ENCODE results near the gene ENTHD1.
"Not testable (repeated sequence)": the region's sequence is repeated elsewhere in the genome, so short reads cannot be mapped to it uniquely, and the experiment has no call there.

Gene ENTHD1

DNA sequence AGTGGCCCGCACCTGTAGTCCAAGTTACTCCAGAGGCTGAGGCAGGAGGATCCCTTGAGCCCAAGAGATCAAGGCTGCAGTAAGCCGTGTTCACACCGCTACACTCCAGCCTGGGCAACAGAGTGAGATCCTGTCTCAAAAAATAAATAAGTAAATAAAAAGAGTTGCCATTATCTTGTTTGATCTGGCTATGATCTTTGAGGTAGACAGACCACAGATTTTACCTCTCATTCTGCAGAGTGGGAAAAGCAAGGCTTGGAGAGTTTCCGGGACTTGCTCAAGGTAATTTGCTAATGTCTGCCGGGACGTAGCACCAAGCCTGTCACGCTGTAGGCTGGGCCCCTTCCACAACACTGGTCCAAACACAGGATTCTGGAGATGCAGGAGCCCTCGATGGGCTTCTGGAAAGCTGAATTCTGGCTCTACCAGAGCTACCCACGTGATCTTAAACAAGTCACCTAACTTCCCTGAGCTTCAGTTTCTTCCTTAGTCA, 14.1 kb upstream of the ENTHD1 start:
- no peak overlapping the region for H3K9ac ChIP-seq (ENCODE audit: low read depth, low read length)

DNA sequence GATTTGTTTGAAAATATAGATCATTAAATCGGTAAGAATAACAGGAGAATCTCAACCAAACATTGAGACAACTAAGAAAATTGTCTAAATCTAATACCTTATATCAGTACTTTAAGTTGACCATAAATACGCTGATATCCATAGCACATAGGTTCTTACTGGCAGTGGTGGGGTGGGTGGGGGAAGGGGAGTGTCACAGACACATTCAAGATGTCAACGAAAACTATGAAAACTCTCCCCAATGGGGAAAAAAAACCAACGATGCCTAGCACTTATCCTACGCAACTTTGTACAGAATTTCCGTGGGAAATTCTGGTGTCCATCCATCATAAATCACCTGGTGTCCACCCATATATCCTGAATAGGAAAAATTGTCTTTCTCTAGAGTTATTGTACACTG, 13.5 kb upstream of the ENTHD1 start:
- Histone ChIP-seq H3K4me1 (ENCODE audit: insufficient read depth, low read length) (peaks cover 3% of the 10 kb centered on the region; the same call in 1 of the 2 replicates), H3K9me3 (ENCODE audit: insufficient read depth, low read depth, low read length) (no peaks in the 10 kb centered on the region), H3K36me3 (ENCODE audit: insufficient read depth, low read depth, low read length) (no peaks in the 10 kb centered on the region), H3K27me3 (ENCODE audit: insufficient read depth, low read length) (no peaks in the 10 kb centered on the region), H3K4me3 (ENCODE audit: low read length) (no peak overlapping the region), H3K27ac (ENCODE audit: low read length) (no peak overlapping the region), H3K9ac (ENCODE audit: low read depth, low read length) (no peak overlapping the region)

More for the DNA sequence above, 14.1 kb upstream of the ENTHD1 start:
- H3K4me1 ChIP-seq (ENCODE audit: insufficient read depth, low read length): peaks cover 3% of the 10 kb centered on the region; the same call in 1 of the 2 replicates
- no peak overlapping the region for H3K27ac ChIP-seq (ENCODE audit: low read length)
- H3K27me3 ChIP-seq (ENCODE audit: insufficient read depth, low read length): no peaks in the 10 kb centered on the region
- H3K4me3 ChIP-seq (ENCODE audit: low read length): no peak overlapping the region
- H3K9me3 ChIP-seq (ENCODE audit: insufficient read depth, low read depth, low read length): no peaks in the 10 kb centered on the region
- no peaks in the 10 kb centered on the region for H3K36me3 ChIP-seq (ENCODE audit: insufficient read depth, low read depth, low read length)

DNA sequence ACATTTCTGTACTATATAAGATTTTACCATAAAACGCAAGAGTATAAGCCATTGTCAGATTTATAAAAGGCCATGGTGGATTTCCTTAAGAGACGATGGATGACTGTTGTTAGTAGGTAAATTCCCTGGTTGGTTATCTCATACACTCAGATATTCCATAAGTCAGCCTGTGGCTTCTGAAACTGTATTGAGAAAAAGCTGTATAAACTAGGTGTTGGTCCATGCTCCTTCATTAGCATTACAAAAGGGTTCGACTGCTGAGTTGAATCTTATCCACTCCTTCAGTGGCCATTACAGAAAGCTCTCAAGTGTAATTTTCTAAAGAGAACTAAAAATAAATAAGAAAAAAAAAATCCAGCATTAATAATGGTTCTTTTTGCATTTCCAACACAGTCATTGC, 12.6 kb upstream of the ENTHD1 start:
- no peak overlapping the region for H3K27ac ChIP-seq (ENCODE audit: low read length)
- no peak overlapping the region for H3K4me3 ChIP-seq (ENCODE audit: low read length)
- H3K27me3 ChIP-seq (ENCODE audit: insufficient read depth, low read length): no peaks in the 10 kb centered on the region
- H3K9ac ChIP-seq (ENCODE audit: low read depth, low read length): no peak overlapping the region
- peaks cover 3% of the 10 kb centered on the region; the same call in 1 of the 2 replicates for H3K4me1 ChIP-seq (ENCODE audit: insufficient read depth, low read length)
- no peaks in the 10 kb centered on the region for H3K36me3 ChIP-seq (ENCODE audit: insufficient read depth, low read depth, low read length)
- no peaks in the 10 kb centered on the region for H3K9me3 ChIP-seq (ENCODE audit: insufficient read depth, low read depth, low read length)

DNA sequence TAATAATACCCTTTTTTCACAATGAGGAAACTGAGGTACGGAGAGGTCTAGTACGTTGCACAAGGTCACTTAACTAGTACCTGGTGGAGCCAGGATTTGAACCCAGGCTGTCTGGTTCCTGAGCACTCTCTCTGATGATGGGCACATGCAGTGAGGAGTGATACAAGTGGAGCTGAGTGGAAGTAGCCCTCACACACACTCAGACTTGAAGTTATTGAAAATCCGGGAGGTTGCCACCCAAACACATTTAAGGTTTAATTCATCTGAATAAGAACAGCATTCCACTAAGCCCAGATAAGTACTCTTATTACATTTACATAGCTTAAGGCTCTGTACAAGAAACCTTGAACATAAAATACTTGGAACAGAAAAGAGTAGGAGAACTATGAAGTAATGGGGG, 12.1 kb upstream of the ENTHD1 start:
- Histone ChIP-seq H3K9ac (ENCODE audit: low read depth, low read length) (no peak overlapping the region), H3K36me3 (ENCODE audit: insufficient read depth, low read depth, low read length) (no peaks in the 10 kb centered on the region), H3K4me1 (ENCODE audit: insufficient read depth, low read length) (peaks cover 3% of the 10 kb centered on the region; the same call in 1 of the 2 replicates), H3K27me3 (ENCODE audit: insufficient read depth, low read length) (0 out of 2 replicates have a peak, but pooled peaks cover 3% of the 10 kb centered on the region), H3K9me3 (ENCODE audit: insufficient read depth, low read depth, low read length) (no peaks in the 10 kb centered on the region), H3K27ac (ENCODE audit: low read length) (no peak overlapping the region), H3K4me3 (ENCODE audit: low read length) (no peak overlapping the region)

DNA sequence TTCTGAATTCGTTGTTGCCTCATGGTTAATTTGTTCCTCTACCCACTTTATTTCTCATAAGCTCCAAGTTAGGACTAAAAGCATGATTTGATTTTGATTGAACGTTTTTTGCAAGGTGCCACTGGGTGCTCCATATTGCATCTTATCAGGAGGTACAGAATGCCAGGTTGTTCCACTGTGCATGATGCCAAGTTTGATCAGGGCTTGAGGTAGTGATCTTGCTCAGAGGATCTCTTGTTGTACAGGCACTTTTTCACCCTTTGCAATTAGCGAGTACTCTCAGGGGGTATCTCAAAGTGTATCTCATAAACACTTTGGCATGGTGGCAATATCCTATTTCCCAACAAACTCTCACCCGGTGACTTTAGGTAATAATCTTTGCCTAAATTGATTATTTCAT, 11.3 kb upstream of the ENTHD1 start:
- H3K9me3 ChIP-seq (ENCODE audit: insufficient read depth, low read depth, low read length): no peaks in the 10 kb centered on the region
- H3K36me3 ChIP-seq (ENCODE audit: insufficient read depth, low read depth, low read length): no peaks in the 10 kb centered on the region
- H3K27ac ChIP-seq (ENCODE audit: low read length): no peak overlapping the region
- 0 out of 2 replicates have a peak, but pooled peaks cover 3% of the 10 kb centered on the region for H3K27me3 ChIP-seq (ENCODE audit: insufficient read depth, low read length)
- no peak overlapping the region for H3K9ac ChIP-seq (ENCODE audit: low read depth, low read length)
- H3K4me1 ChIP-seq (ENCODE audit: insufficient read depth, low read length): peaks cover 3% of the 10 kb centered on the region; the same call in 1 of the 2 replicates
- H3K4me3 ChIP-seq (ENCODE audit: low read length): no peak overlapping the region

DNA sequence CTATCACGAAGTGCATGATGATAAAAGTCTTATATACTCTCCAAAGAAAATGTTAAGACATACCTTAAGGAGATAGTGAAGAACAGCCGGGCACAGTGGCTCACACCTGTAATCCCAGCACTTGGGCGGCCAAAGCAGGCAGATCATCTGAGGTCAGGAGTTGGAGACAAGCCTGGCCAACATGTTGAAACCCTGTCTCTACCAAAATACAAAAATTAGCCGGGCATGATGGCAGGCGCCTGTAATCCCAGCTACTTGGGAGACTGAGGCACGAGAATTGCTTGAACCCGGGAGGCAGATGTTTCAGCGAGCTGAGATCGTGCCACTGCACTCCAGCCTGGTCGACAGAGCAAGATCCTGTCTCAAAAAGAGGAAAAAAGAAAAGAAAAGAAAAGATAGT, 10.5 kb upstream of the ENTHD1 start:
- H3K27ac ChIP-seq (ENCODE audit: low read length); H3K4me1 ChIP-seq (ENCODE audit: insufficient read depth, low read length); H3K36me3 ChIP-seq (ENCODE audit: insufficient read depth, low read depth, low read length); H3K27me3 ChIP-seq (ENCODE audit: insufficient read depth, low read length); H3K9me3 ChIP-seq (ENCODE audit: insufficient read depth, low read depth, low read length); H3K4me3 ChIP-seq (ENCODE audit: low read length); H3K9ac ChIP-seq (ENCODE audit: low read depth, low read length): not testable (repeated sequence)

DNA sequence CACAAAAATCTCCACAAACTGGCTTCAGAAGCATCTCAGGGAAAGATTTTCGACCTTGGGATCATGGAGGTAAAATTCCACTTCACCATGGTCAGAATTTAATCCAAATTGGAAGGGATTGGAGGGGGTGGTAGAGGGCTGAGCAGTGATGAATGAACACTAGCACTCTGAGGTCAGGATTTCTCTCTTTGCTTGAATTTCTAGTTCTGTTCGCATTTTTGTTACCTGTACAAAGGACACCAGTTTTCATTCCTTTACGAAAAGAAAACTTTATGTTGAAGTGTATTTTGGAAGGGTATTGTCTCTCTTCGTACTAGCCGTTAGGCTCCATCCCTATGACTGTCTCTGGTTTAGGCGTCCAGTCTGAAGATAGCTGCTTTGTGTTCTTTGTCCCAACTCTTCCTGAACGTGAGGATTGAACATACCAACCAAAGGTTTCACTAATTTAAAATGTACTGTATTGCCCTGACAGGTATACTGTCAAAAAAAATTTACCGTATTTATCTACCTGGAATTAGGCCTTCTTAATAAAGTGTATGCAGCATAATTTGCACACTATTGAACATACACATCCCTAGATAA, 8.1 kb upstream of the ENTHD1 start:
- no peak overlapping the region for H3K9ac ChIP-seq (ENCODE audit: low read depth, low read length)
- no peaks in the 10 kb centered on the region for H3K36me3 ChIP-seq (ENCODE audit: insufficient read depth, low read depth, low read length)
- H3K27ac ChIP-seq (ENCODE audit: low read length): no peak overlapping the region
- H3K27me3 ChIP-seq (ENCODE audit: insufficient read depth, low read length): 0 out of 2 replicates have a peak, but pooled peaks cover 3% of the 10 kb centered on the region
- no peaks in the 10 kb centered on the region for H3K9me3 ChIP-seq (ENCODE audit: insufficient read depth, low read depth, low read length)
- no peak overlapping the region for H3K4me3 ChIP-seq (ENCODE audit: low read length)
- H3K4me1 ChIP-seq (ENCODE audit: insufficient read depth, low read length): peaks cover 3% of the 10 kb centered on the region; the same call in 1 of the 2 replicates

DNA sequence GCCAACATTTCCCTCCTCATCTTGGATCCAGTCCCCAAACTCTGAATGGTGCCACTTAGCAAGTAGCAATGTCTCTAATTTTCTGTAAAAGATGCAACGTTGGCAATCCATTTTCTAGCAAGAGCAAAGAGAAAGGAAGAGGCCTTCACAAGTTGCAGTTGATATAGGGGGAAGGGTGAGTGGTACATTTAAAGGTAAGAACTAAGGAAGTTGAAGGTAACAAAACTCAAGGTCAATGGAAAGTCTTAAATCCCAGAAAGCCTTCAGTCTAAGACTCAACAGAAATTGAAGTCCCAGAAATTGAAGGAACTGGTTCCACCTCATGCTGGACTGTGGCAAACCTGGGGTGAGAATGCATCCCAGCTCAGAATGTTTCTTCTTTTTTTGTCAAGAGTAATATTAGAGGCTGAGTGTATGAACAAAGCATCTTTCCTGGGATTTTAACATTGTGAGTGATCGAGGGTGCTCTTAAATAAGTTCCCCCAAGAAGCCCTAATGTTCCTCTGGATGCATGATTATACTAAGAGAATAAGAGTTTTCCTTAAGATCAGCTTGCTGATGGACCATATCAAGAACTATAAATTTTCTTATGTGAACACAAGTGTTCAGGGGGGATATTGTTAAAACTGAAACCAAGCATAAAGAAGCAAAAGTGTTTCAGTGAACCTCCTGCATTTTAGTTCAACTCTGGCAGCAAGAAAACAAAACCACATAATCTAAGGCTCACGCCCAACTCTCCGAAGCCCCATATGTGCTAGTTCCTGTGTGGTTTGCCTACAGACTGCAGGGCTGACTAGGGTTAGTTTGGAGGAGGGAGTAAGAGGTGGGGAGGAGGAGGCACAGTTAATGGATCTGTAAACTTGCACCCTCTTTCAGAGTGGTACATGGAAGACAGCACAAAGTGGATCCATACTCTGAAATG, 7.0 kb upstream of the ENTHD1 start, which contains the start of gene GRAP2:
Gene GRAP2 (plus strand): TSS at position 779 of the 922 bp plus-strand sequence. CDS start 46,023 bp downstream, outside the sequence.
- no peaks in the 10 kb centered on the region for H3K9me3 ChIP-seq (ENCODE audit: insufficient read depth, low read depth, low read length)
- H3K4me1 ChIP-seq (ENCODE audit: insufficient read depth, low read length): no peaks in the 10 kb centered on the region
- H3K27me3 ChIP-seq (ENCODE audit: insufficient read depth, low read length): 0 out of 2 replicates have a peak, but pooled peaks cover 3% of the 10 kb centered on the region
- H3K27ac ChIP-seq (ENCODE audit: low read length): no peak within 1 kb of the TSS
- H3K9ac ChIP-seq (ENCODE audit: low read depth, low read length): no peak within 1 kb of the TSS
- H3K36me3 ChIP-seq (ENCODE audit: insufficient read depth, low read depth, low read length): no peaks in the 10 kb centered on the region
- no peak within 1 kb of the TSS for H3K4me3 ChIP-seq (ENCODE audit: low read length)

DNA sequence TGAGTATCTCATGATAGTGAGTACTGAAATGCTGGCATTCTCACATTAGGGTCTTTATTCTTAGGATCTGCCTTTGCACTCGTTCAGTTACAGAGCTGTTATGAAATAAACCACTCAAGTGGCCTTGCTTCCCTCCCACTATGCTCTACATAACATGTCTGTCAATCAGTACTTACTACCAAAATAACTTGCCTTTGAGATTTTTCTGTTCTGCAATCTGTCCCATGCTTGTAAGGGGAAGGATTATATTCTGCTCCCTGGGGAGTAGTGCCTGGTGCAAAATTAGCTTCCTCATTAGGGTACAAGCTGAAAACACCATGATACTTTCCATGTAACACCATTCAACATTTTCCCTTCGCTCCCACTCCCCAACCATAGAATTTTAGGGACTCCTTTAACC, 5.4 kb upstream of the ENTHD1 start:
- Histone ChIP-seq H3K27ac (ENCODE audit: low read length) (no peak overlapping the region), H3K4me1 (ENCODE audit: insufficient read depth, low read length) (no peaks in the 10 kb centered on the region), H3K27me3 (ENCODE audit: insufficient read depth, low read length) (0 out of 2 replicates have a peak, but pooled peaks cover 3% of the 10 kb centered on the region), H3K36me3 (ENCODE audit: insufficient read depth, low read depth, low read length) (no peaks in the 10 kb centered on the region), H3K9me3 (ENCODE audit: insufficient read depth, low read depth, low read length) (no peaks in the 10 kb centered on the region), H3K4me3 (ENCODE audit: low read length) (no peak overlapping the region), H3K9ac (ENCODE audit: low read depth, low read length) (no peak overlapping the region)

DNA sequence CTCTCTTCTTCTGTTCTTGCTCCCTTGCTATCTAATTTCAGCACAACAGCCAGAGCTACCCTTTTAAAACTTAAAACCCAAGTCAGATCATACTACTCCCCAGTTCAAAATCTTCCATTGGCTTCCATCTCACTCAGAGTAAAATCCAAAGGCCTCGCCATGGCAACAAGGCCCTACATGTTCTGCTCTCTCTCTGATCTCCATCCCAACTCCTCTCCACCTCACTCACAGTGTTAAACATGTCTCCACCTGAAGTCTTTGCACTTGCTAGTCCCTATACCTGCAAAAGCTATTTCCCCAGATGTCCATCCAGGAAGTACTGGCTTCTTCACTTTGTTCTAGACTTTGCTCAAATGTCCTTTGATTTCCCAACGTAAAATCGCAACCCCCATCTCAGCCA, 4.3 kb upstream of the ENTHD1 start:
- no peaks in the 10 kb centered on the region for H3K36me3 ChIP-seq (ENCODE audit: insufficient read depth, low read depth, low read length)
- no peaks in the 10 kb centered on the region; the same call in 1 of the 2 replicates for H3K4me1 ChIP-seq (ENCODE audit: insufficient read depth, low read length)
- 0 out of 2 replicates have a peak, but pooled peaks cover 3% of the 10 kb centered on the region for H3K27me3 ChIP-seq (ENCODE audit: insufficient read depth, low read length)
- no peak overlapping the region for H3K9ac ChIP-seq (ENCODE audit: low read depth, low read length)
- no peaks in the 10 kb centered on the region for H3K9me3 ChIP-seq (ENCODE audit: insufficient read depth, low read depth, low read length)
- no peak overlapping the region for H3K27ac ChIP-seq (ENCODE audit: low read length)
- H3K4me3 ChIP-seq (ENCODE audit: low read length): no peak overlapping the region

DNA sequence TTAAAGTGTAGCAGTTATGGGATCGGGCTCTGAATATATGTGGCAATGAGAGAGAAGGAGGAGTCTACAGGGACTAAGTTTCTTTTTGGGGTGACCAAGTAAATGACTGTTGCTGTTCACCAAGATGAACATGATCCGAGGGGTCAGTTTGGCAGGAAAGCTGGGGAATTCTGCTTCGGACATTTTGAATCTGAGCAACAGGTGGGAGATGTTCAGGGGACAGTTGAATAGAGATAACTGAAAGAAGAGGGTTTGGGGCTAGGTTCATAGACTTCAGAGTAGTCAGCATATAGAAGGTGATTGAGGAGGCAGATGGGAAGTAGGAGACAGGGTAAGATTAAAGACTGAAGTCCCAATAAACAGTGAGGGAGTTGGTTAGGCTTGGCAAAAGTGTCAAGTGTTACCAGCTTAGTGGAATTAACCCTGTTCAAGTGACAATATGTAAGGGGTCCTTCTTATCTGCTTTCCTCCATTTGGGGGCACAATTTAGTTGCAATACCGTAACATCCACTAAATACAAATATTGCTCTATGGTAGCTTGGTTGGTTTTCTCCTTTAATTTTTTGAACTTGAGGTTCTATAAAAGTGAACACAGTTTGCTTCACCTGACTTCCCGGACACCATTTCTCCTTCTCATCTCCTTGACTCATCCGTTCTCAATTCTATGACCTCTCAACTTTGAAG, 2.9 kb upstream of the ENTHD1 start:
- no peak overlapping the region for H3K27ac ChIP-seq (ENCODE audit: low read length)
- no peaks in the 10 kb centered on the region for H3K9me3 ChIP-seq (ENCODE audit: insufficient read depth, low read depth, low read length)
- no peak overlapping the region for H3K4me3 ChIP-seq (ENCODE audit: low read length)
- H3K27me3 ChIP-seq (ENCODE audit: insufficient read depth, low read length): 0 out of 2 replicates have a peak, but pooled peaks cover 3% of the 10 kb centered on the region
- no peaks in the 10 kb centered on the region for H3K36me3 ChIP-seq (ENCODE audit: insufficient read depth, low read depth, low read length)
- H3K9ac ChIP-seq (ENCODE audit: low read depth, low read length): no peak overlapping the region
- no peaks in the 10 kb centered on the region; the same call in 1 of the 2 replicates for H3K4me1 ChIP-seq (ENCODE audit: insufficient read depth, low read length)
